Peyer's patch (tissue), 4 donors: ENCODE measurements around the gene MAST2. TPM values are rescaled to one million over a fixed set of nuclear protein-coding genes. Genes with fewer than 3 reads are reported as not detected.

Experiments
- DNase-seq, 3 donors: peaks; one replicate each; pipeline ENCODE4 v3.0.0-alpha.2; 2017 to 2019
- H3K27ac ChIP-seq, 4 donors: fragments of 200-600 bp; sonication (generic); one replicate each; pipeline ENCODE4 v1.5.1; 2016 to 2019
- H3K27me3 ChIP-seq, 2 donors: fragments of 200-600 bp; sonication (generic); one replicate each; pipeline ENCODE4 v1.5.1; 2019
- H3K36me3 ChIP-seq, 3 donors: fragments of 200-600 bp; sonication (generic); one replicate each; pipeline ENCODE4 v1.5.1; 2016 to 2019
- H3K4me1 ChIP-seq, 4 donors: fragments of 200-600 bp; sonication (generic); one replicate each; pipeline ENCODE4 v1.5.1; 2016 to 2019
- H3K4me3 ChIP-seq, 4 donors: fragments of 200-600 bp; sonication (generic); 1 replicate in 3 of 4; 2 replicates in 1 of 4; pipeline ENCODE4 v1.5.1; 2016 to 2019; ENCODE audit warnings: mild to moderate bottlenecking in 1 of 4
- H3K9me3 ChIP-seq, 4 donors: fragments of 200-600 bp; sonication (generic); one replicate each; pipeline ENCODE4 v1.5.1; 2016 to 2019; ENCODE audit warnings: mild to moderate bottlenecking in 1 of 4
- CTCF ChIP-seq, 6 experiments: fragments of 450-650 bp in 4 of 6; fragments of 200-600 bp in 2 of 6; sonication (generic) in 1 of 6; IDR thresholded peaks; one replicate each; pipeline ENCODE4 v1.5.1; 2017 to 2019; ENCODE audit warnings: antibody characterized with exemption in 6 of 6, mild to moderate bottlenecking in 3 of 6, moderate library complexity in 1 of 6
- POLR2A ChIP-seq, 2 donors: fragments of 450-650 bp; IDR thresholded peaks; one replicate each; pipeline ENCODE4 v1.5.1; 2017; ENCODE audit warnings: antibody characterized with exemption in 2 of 2, mild to moderate bottlenecking in 2 of 2, moderate library complexity in 2 of 2
- total RNA-seq, 4 donors: library from RNA; depleted of rRNA; stranded (reverse); fragments of >200 nt; gene quantifications; one replicate each; pipeline ENCODE4 v1.1.0, GENCODE V29; 2016

The MAST2 gene
- total RNA-seq, 4 donors from 2014 or later: 75.9 to 249 (median 134) TPM

DNA sequence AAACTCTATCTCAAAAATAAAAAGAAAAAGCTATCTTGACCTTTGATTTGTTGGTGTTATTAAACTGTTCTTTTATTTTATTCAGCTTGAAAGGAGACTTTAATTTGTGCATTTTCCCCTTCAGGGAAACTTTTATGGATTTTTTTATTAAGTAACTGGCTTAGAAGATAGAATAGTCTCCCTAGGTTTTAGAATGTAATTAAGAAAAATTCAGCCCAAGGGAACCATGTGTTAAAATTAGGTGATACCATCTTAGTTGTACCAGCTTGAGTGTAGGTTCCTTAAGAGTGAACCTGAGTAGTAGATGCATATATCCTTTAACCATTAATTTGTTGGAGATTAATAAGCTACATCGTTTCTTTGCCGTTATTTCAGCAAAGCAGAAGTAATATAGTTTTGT, 11.4 kb downstream of the MAST2 start:
- Histone ChIP-seq H3K4me3 (no peak overlapping the region), H3K36me3 (no peaks in the 10 kb centered on the region), H3K27ac (no peak overlapping the region), H3K9me3 (no peaks in the 10 kb centered on the region), H3K27me3 (no peaks in the 10 kb centered on the region), H3K4me1 (no peaks in the 10 kb centered on the region)
- no peak for DNase-seq
- TF ChIP-seq POLR2A (IDR thresholded peaks at IDR 0.05): no peak
- no peak for TF ChIP-seq CTCF (IDR thresholded peaks at IDR 0.05)

DNA sequence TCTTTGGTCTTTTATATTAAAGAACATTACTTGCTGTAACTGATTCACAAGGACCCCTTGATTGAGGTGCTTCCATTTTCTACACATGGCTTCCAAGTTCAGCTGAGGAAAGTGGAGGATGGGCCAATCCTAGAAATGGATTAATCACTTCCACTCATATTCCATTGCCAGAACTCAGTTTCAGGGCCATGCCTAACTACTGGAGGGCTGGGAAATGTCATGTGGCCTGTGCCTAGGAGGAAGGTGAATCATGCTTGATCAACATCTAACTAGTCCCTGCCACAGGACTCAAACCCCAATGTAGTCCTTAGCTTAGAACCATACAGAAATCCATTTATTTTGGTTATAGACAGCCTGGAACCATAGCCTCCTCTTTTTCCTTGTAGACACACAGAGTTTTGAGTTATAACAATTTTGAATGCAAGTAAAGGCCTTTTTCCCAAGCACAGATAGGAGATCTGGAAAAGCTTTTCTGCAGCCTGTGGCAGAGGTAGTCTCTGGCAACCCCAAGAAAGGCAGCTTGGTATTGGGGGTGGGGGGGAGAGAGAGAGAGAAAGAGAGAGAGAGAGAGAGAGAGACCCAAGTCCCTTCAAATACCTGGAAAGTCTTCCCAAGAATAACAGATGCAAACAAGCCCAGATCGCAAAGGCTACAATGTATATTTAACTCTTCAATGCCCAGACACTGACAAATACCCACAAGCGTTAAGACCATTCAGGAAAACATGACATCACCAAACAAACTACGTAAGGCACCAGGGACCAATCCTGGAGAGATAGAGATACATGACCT, 12.5 kb downstream of the MAST2 start:
- Histone ChIP-seq H3K27ac (no peak overlapping the region), H3K27me3 (no peaks in the 10 kb centered on the region), H3K4me3 (no peak overlapping the region), H3K4me1 (no peaks in the 10 kb centered on the region), H3K36me3 (no peaks in the 10 kb centered on the region), H3K9me3 (no peaks in the 10 kb centered on the region)
- no peak for DNase-seq
- TF ChIP-seq CTCF (IDR thresholded peaks at IDR 0.05): no peak
- TF ChIP-seq POLR2A (IDR thresholded peaks at IDR 0.05): no peak

GRCh38 chr1:45820173-45820572, 16.8 kb downstream of the MAST2 start:
- Histone ChIP-seq H3K4me3 (no peak overlapping the region), H3K9me3 (no peaks in the 10 kb centered on the region), H3K4me1 (peaks cover 0 to 13% (median 0%) of the 10 kb centered on the region in 4 donors), H3K36me3 (peaks cover 0 to 8% (median 0%) of the 10 kb centered on the region in 3 donors), H3K27ac (no peak overlapping the region), H3K27me3 (no peaks in the 10 kb centered on the region)
- no peak for DNase-seq
- no peak for TF ChIP-seq CTCF (IDR thresholded peaks at IDR 0.05)
- no peak for TF ChIP-seq POLR2A (IDR thresholded peaks at IDR 0.05)

DNA sequence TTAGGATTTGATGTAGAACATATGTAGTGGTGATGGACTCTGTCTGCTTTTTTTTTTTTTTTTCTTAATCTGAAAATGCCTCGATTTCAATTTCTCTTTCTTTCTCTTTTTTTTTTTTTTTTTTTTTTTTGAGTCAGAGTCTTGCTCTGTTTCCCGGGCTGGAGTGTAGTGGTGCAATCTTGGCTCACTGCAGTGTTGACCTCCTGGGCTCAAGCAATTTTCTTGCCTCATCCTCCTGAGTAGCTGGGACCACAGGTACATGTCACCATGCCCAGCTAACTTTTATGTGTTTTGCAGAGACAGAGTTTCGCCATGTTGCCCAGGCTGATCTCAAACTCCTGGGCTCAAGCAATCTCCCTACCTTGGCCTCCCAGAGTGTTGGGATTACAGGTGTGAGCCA, 17.4 kb downstream of the MAST2 start:
- Histone ChIP-seq H3K27ac (no peak overlapping the region), H3K36me3 (peaks cover 0 to 14% (median 0%) of the 10 kb centered on the region in 3 donors), H3K27me3 (no peaks in the 10 kb centered on the region), H3K4me3 (no peak overlapping the region), H3K9me3 (no peaks in the 10 kb centered on the region), H3K4me1 (peaks cover 0 to 13% (median 0%) of the 10 kb centered on the region in 4 donors)
- no peak for TF ChIP-seq POLR2A (IDR thresholded peaks at IDR 0.05)
- no peak for DNase-seq

GRCh38 chr1:45822644-45823043, 19.2 kb downstream of the MAST2 start:
- TF ChIP-seq CTCF (IDR thresholded peaks at IDR 0.05): no peak
- no peak for TF ChIP-seq POLR2A (IDR thresholded peaks at IDR 0.05)
- Histone ChIP-seq H3K27ac (peak overlapping the region in 3 of 4 donors; percentile 11 to 57 (median 23)), H3K9me3 (no peaks in the 10 kb centered on the region), H3K4me3 (no peak overlapping the region), H3K4me1 (peaks cover 0 to 13% (median 0%) of the 10 kb centered on the region in 4 donors), H3K27me3 (no peaks in the 10 kb centered on the region), H3K36me3 (peaks cover 0 to 26% (median 0%) of the 10 kb centered on the region in 3 donors)
- DNase-seq: peak in 1 of 3 donors; percentile 51

DNA sequence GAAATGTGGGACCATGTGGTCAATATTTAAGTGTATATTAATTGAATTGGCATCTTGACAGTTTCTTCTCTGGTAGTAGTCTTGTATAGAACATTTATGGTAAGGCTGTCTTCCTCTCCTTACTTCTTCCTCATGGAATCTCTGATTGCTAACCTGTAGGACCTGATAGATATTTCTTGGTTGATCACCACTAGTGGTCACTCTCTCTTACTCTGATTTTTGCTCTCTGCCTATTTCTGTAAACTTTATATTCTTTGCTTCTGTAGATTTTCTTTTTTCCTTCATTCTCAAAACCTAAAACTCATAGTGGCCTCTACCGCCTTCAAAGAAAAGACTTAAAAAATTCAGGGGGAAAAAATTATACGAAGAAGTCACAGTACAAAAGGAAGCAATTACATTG, 21.2 kb downstream of the MAST2 start:
- no peak overlapping the region for H3K4me3 ChIP-seq
- H3K27ac ChIP-seq: no peak overlapping the region
- no peak for TF ChIP-seq POLR2A (IDR thresholded peaks at IDR 0.05)
- TF ChIP-seq CTCF (IDR thresholded peaks at IDR 0.05): peak in 1 of 6 experiments; percentile 24
- H3K27me3 ChIP-seq: no peaks in the 10 kb centered on the region
- DNase-seq: no peak
- no peaks in the 10 kb centered on the region for H3K9me3 ChIP-seq
- H3K36me3 ChIP-seq: peaks cover 0 to 40% (median 0%) of the 10 kb centered on the region in 3 donors
- H3K4me1 ChIP-seq: peaks cover 0 to 13% (median 0%) of the 10 kb centered on the region in 4 donors
